IMR-90 (cell line): ENCODE measurements around the gene UBN1. TPM values are rescaled to one million over a fixed set of nuclear protein-coding genes. Genes with fewer than 3 reads are reported as not detected.

Experiments
- ATAC-seq: fragments of 200-7000 bp; cut with Tn5 transposase; 2 replicates; pipeline ENCODE4 v1.9.1; 2020; ENCODE audit warnings: low read depth, mild to moderate bottlenecking, moderate library complexity
- BruUV-seq: library from RNA; stranded (reverse); fragments of 400-500 nt; replicated peaks from 2 replicates; lab custom pipeline; 2021; lab: Mats Ljungman, UMichigan
- CTCF ChIA-PET: fragments of 300-600 bp; formaldehyde crosslinking; extraction: SDS; loops from one replicate; lab custom pipeline; 2021; ENCODE audit warnings: antibody characterized with exemption; lab: Yijun Ruan, JAX
- POLR2A ChIA-PET: fragments of 300-600 bp; sonication (Branson Sonifier 250); formaldehyde crosslinking; loops from one replicate; lab custom pipeline; 2022; ENCODE audit warnings: antibody characterized with exemption; ENCODE audit not compliant: unreplicated experiment; lab: Charles Lee
- DNase-seq: peaks from one replicate; pipeline ENCODE4 v3.0.0; 2013
- H2AFZ ChIP-seq: replicated peaks from 2 replicates; pipeline ENCODE3; 2013; ENCODE audit warnings: low read length, mild to moderate bottlenecking; ENCODE audit not compliant: poor library complexity
- H2AK5ac ChIP-seq: 2 replicates; pipeline ENCODE4 v1.6.1; 2013; ENCODE audit warnings: low read depth, low read length, inconsistent platforms
- H2AK9ac ChIP-seq: replicated peaks from 2 replicates; pipeline ENCODE3; 2013; ENCODE audit warnings: mild to moderate bottlenecking, low read depth, low read length, moderate library complexity; ENCODE audit not compliant: poor library complexity
- H2BK120ac ChIP-seq: 2 replicates; pipeline ENCODE4 v1.6.1; 2013; ENCODE audit warnings: low read depth, low read length, inconsistent platforms
- H2BK15ac ChIP-seq: 3 replicates; pipeline ENCODE4 v1.6.1; 2013; ENCODE audit warnings: low read depth, low read length, inconsistent platforms
- H2BK20ac ChIP-seq: 2 replicates; pipeline ENCODE4 v1.6.1; 2013; ENCODE audit warnings: low read depth, mild to moderate bottlenecking, inconsistent platforms, low read length, moderate library complexity
- H2BK5ac ChIP-seq: 2 replicates; pipeline ENCODE4 v1.6.1; 2013; ENCODE audit warnings: mild to moderate bottlenecking, low read depth, low read length, inconsistent platforms; ENCODE audit not compliant: poor library complexity, severe bottlenecking
- H3K14ac ChIP-seq: replicated peaks from 2 replicates; pipeline ENCODE4 v1.6.1; 2013; ENCODE audit warnings: low read depth, low read length, inconsistent platforms
- H3K18ac ChIP-seq: 2 replicates; pipeline ENCODE4 v1.6.1; 2013; ENCODE audit warnings: low read depth, low read length, control low read depth
- H3K23ac ChIP-seq: 2 replicates; pipeline ENCODE4 v1.6.1; 2013; ENCODE audit warnings: low read depth, low read length, inconsistent platforms
- H3K27ac ChIP-seq: 2 replicates; pipeline ENCODE4 v1.5.1; 2013; ENCODE audit warnings: mild to moderate bottlenecking, control low read depth, low read length; ENCODE audit not compliant: insufficient read depth
- H3K27me3 ChIP-seq: 2 replicates; pipeline ENCODE4 v1.6.1; 2013; ENCODE audit warnings: low read length; ENCODE audit not compliant: control insufficient read depth, insufficient read depth
- H3K36me3 ChIP-seq: 2 replicates; pipeline ENCODE4 v1.6.1; 2013; ENCODE audit warnings: low read length, mixed read lengths; ENCODE audit not compliant: control insufficient read depth, insufficient read depth
- H3K4ac ChIP-seq: 2 replicates; pipeline ENCODE4 v1.6.1; 2013; ENCODE audit warnings: low read depth, low read length, inconsistent platforms
- H3K4me1 ChIP-seq: 2 replicates; pipeline ENCODE4 v1.6.1; 2013; ENCODE audit warnings: low read length, mixed read lengths; ENCODE audit not compliant: control insufficient read depth, insufficient read depth
- H3K4me2 ChIP-seq: 2 replicates; pipeline ENCODE4 v1.6.1; 2013; ENCODE audit warnings: low read depth, mild to moderate bottlenecking, control low read depth, low read length, moderate library complexity
- H3K4me3 ChIP-seq: 2 replicates; pipeline ENCODE4 v1.5.1; 2013; ENCODE audit warnings: low read depth, mild to moderate bottlenecking, control low read depth, low read length, moderate library complexity; ENCODE audit not compliant: insufficient read depth
- H3K56ac ChIP-seq: 2 replicates; pipeline ENCODE4 v1.6.1; 2013; ENCODE audit warnings: low read length, inconsistent platforms; ENCODE audit not compliant: insufficient read depth; ENCODE audit errors: extremely low read depth
- H3K79me1 ChIP-seq, 2 experiments: 2 replicates each; pipeline ENCODE4 v1.6.1; 2013; ENCODE audit warnings: low read length in 2 of 2, inconsistent platforms in 1 of 2, low read depth in 1 of 2
- H3K9ac ChIP-seq: 2 replicates; pipeline ENCODE4 v1.6.1; 2013; ENCODE audit warnings: low read depth, low read length, control low read depth
- H3K9me1 ChIP-seq: 2 replicates; pipeline ENCODE4 v1.6.1; 2013; ENCODE audit warnings: low read length, inconsistent platforms; ENCODE audit not compliant: insufficient read depth
- H3K9me3 ChIP-seq: 2 replicates; pipeline ENCODE4 v1.6.1; 2013; ENCODE audit warnings: low read length; ENCODE audit not compliant: control insufficient read depth, insufficient read depth
- H4K20me1 ChIP-seq: 2 replicates; pipeline ENCODE4 v1.6.1; 2013; ENCODE audit warnings: low read length, inconsistent platforms; ENCODE audit not compliant: insufficient read depth
- H4K5ac ChIP-seq: 2 replicates; pipeline ENCODE4 v1.6.1; 2013; ENCODE audit warnings: mild to moderate bottlenecking, low read depth, low read length, control low read depth
- H4K8ac ChIP-seq, 2 experiments: 2 replicates each; pipeline ENCODE4 v1.6.1; 2013; ENCODE audit warnings: low read depth in 2 of 2, low read length in 2 of 2, control low read depth in 1 of 2, inconsistent platforms in 1 of 2
- H4K91ac ChIP-seq: 2 replicates; pipeline ENCODE4 v1.6.1; 2013; ENCODE audit warnings: low read depth, low read length, inconsistent platforms; ENCODE audit not compliant: insufficient read depth
- BHLHE40 ChIP-seq: fragments of 150-350 bp; IDR thresholded peaks from 2 replicates; pipeline ENCODE4 v1.6.1; 2016; ENCODE audit warnings: mild to moderate bottlenecking, low read depth, low read length
- CEBPB ChIP-seq: IDR thresholded peaks from 2 replicates; pipeline ENCODE4 v1.6.1; 2012; ENCODE audit warnings: low read depth, low read length, improper control_type of control experiment
- CHD1 ChIP-seq: IDR thresholded peaks from 2 replicates; pipeline ENCODE4 v1.6.1; 2012; ENCODE audit warnings: low read depth, low read length, improper control_type of control experiment
- CTCF ChIP-seq: conservative IDR thresholded peaks from 2 replicates; pipeline ENCODE4 v1.5.1; 2012; ENCODE audit warnings: mild to moderate bottlenecking, low read depth, low read length, improper control_type of control experiment
- FOS ChIP-seq: fragments of 150-350 bp; IDR thresholded peaks from 2 replicates; pipeline ENCODE4 v1.6.1; 2016; ENCODE audit warnings: low read depth, low read length
- MAFK ChIP-seq: IDR thresholded peaks from 2 replicates; pipeline ENCODE4 v1.6.1; 2012; ENCODE audit warnings: low read depth, low read length, improper control_type of control experiment
- MAZ ChIP-seq: IDR thresholded peaks from 2 replicates; pipeline ENCODE4 v1.6.1; 2012; ENCODE audit warnings: low read depth, mild to moderate bottlenecking, low read length, improper control_type of control experiment, moderate library complexity, borderline replicate concordance
- MXI1 ChIP-seq: IDR thresholded peaks from 2 replicates; pipeline ENCODE4 v1.6.1; 2012; ENCODE audit warnings: low read depth, mild to moderate bottlenecking, low read length, moderate library complexity, borderline replicate concordance
- NFE2L2 ChIP-seq: fragments of 150-350 bp; IDR thresholded peaks from 2 replicates; pipeline ENCODE4 v1.6.1; 2016; ENCODE audit warnings: low read depth, mild to moderate bottlenecking, low read length
- POLR2A ChIP-seq: IDR thresholded peaks from 2 replicates; pipeline ENCODE4 v1.6.1; 2012; ENCODE audit warnings: mild to moderate bottlenecking, low read depth, low read length
- RAD21 ChIP-seq: IDR thresholded peaks from 2 replicates; pipeline ENCODE4 v1.6.1; 2012; ENCODE audit warnings: low read length, improper control_type of control experiment
- RCOR1 ChIP-seq: IDR thresholded peaks from 2 replicates; pipeline ENCODE4 v1.6.1; 2012; ENCODE audit warnings: mild to moderate bottlenecking, low read length, improper control_type of control experiment; ENCODE audit not compliant: insufficient replicate concordance
- RFX5 ChIP-seq: IDR thresholded peaks from 2 replicates; pipeline ENCODE4 v1.8.0; 2012; ENCODE audit warnings: low read depth, mild to moderate bottlenecking, low read length, moderate library complexity
- SMC3 ChIP-seq: fragments of 150-350 bp; IDR thresholded peaks from 2 replicates; pipeline ENCODE4 v1.6.1; 2016; ENCODE audit warnings: low read depth, mild to moderate bottlenecking, antibody characterized with exemption, low read length, moderate library complexity
- USF2 ChIP-seq: fragments of 150-350 bp; IDR thresholded peaks from 2 replicates; pipeline ENCODE4 v1.6.1; 2017; ENCODE audit warnings: mild to moderate bottlenecking, antibody characterized with exemption, low read length, low read depth
- WGBS, 2 experiments: methylation state at CpG; one replicate each; pipeline versions ENCODE4 v1.1.5 to v1.1.7; 2013; ENCODE audit warnings: missing lambda C conversion rate in 2 of 2; ENCODE audit not compliant: insufficient read length in 1 of 2; ENCODE audit errors: extremely low coverage in 2 of 2; 5-methylcytosine and 5-hydroxymethylcytosine counted together
- dilution Hi-C: fragments of 300-500 bp; cut with HindIII; formaldehyde crosslinking; loops from one replicate; pipeline ENCODE4 v1.14.3; 2018; ENCODE audit warnings: low sequenced_read_pairs; ENCODE audit not compliant: unreplicated experiment
- in situ Hi-C: fragments of 300-500 bp; cut with MboI; formaldehyde crosslinking; loops from 3 replicates; pipeline ENCODE4 v1.14.3; 2019; ENCODE audit warnings: low sequenced_read_pairs, inconsistent platforms, mixed read lengths
- intact Hi-C: fragments of 100-400 bp; cut with micrococcal nuclease; formaldehyde crosslinking; loops from 2 replicates; pipeline ENCODE4 v1.10.0; 2022
- polyA plus RNA-seq, 3 experiments: library from polyadenylated mRNA; depleted of rRNA; stranded (reverse); fragments of >200 nt; gene quantifications; 2 replicates each; pipeline ENCODE4 v1.2.3, GENCODE V29; 2012; ENCODE audit warnings: low replicate concordance in 1 of 3
- total RNA-seq: library from RNA; depleted of rRNA; stranded (reverse); fragments of >200 nt; gene quantifications from 2 replicates; pipeline ENCODE4 v1.2.3, GENCODE V29; 2012

Gene UBN1
- total and polyA plus RNA-seq, 2 of the 4 experiments (the other 2 are of a cell fraction), result 5.7 to 16.3 TPM

GRCh38 chr16:4915226-4915761 is 68.0 kb downstream of the UBN1 start:
- TF ChIP-seq FOS, result peak; percentile 59
- TF ChIP-seq POLR2A, result no peak
- no peak for TF ChIP-seq NFE2L2
- TF ChIP-seq RFX5, result no peak
- TF ChIP-seq RAD21, result no peak
- no peak for TF ChIP-seq MAFK
- peak; percentile 71 for TF ChIP-seq USF2
- no peak for TF ChIP-seq CHD1
- TF ChIP-seq MAZ, result no peak; the same call in 1 of the 2 replicates
- TF ChIP-seq BHLHE40, result peak; percentile 80
- TF ChIP-seq CTCF, result no peak
- peak; percentile 70 for TF ChIP-seq CEBPB
- peak; percentile 95 for TF ChIP-seq RCOR1
- TF ChIP-seq SMC3, result no peak
- no peak for TF ChIP-seq MXI1
- Histone ChIP-seq H3K27ac (no peak overlapping the region), H3K27me3 (peaks cover 2% of the 10 kb centered on the region; the same call in 1 of the 2 replicates), H3K9me3 (no peaks in the 10 kb centered on the region), H3K4me2 (no peak overlapping the region), H4K91ac (no peak overlapping the region), H4K20me1 (0 out of 2 replicates have a peak, but pooled peaks cover 4% of the 10 kb centered on the region), H2BK20ac (no peak overlapping the region), H3K56ac (no peak overlapping the region), H3K9me1 (no peaks in the 10 kb centered on the region), H3K4me1 (peaks cover 12% of the 10 kb centered on the region), H3K23ac (no peak overlapping the region), H2AK5ac (0 out of 2 replicates have a peak overlapping the region, but pooled peaks have one; percentile 15), H3K9ac (no peak overlapping the region), H3K4me3 (no peak overlapping the region), H3K14ac (no peak overlapping the region), H3K36me3 (no peaks in the 10 kb centered on the region), H2BK15ac (0 out of 3 replicates have a peak overlapping the region, but pooled peaks have one; percentile 8), H4K5ac (no peak overlapping the region), H2AK9ac (peak overlapping the region; percentile 70), H2BK120ac (no peak overlapping the region), H3K79me1 (no peaks in the 10 kb centered on the region), H2BK5ac (peak overlapping the region; percentile 25), H2AFZ (peak overlapping the region; percentile 56), H4K8ac (no peak overlapping the region), H3K18ac (no peak overlapping the region), H3K4ac (no peak overlapping the region)
- ChIA-PET CTCF (interaction anchor here (0.9 kb wide), 1 partner anchor 23 kb away, joined by 3 read pairs; no protein-coding TSS in a partner anchor), POLR2A (no interaction called here)
- BruUV-seq, result no TSS peak
- ATAC-seq, result peak; percentile 67
- DNase-seq, result peak; percentile 96
- intact Hi-C loops, result no loop called here
- WGBS, 2 experiments, result 100% methylated on average over 1 of the region's 11 CpGs; no CpG with 5 or more reads in 1 of the 2 experiments
- in situ Hi-C loops, result no loop called here
- dilution Hi-C loops, result no loop called here
